ENCODE data around the gene LDHAL6B.
A peak's percentile ranks its signal among the peaks of the same experiment; 100 is the strongest.

The LDHAL6B gene

GRCh38 chr15:59244337-59244736 is 37.7 kb downstream of the LDHAL6B start:
- H3K4me3 ChIP-seq (ENCODE audit: low read depth, low read length), result no peak overlapping the region
- no peak for DNase-seq (ENCODE audit: low read depth, low spot score)
- in situ Hi-C loops (cut with HindIII; ENCODE audit: low sequenced_read_pairs), result no loop called here
- TF ChIP-seq CTCF (IDR thresholded peaks at IDR 0.05; ENCODE audit: low read depth, low read length), result no peak

- DNase-seq (ENCODE audit: low read depth, low spot score), result no peak
- TF ChIP-seq CTCF (IDR thresholded peaks at IDR 0.05; ENCODE audit: low read depth, low read length), result no peak
- in situ Hi-C loops (cut with HindIII; ENCODE audit: low sequenced_read_pairs), result no loop called here
- no peak overlapping the region for H3K4me3 ChIP-seq (ENCODE audit: low read depth, low read length)
Observed at GRCh38 chr15:59245559-59245958, 38.9 kb downstream of the LDHAL6B start.

DNA sequence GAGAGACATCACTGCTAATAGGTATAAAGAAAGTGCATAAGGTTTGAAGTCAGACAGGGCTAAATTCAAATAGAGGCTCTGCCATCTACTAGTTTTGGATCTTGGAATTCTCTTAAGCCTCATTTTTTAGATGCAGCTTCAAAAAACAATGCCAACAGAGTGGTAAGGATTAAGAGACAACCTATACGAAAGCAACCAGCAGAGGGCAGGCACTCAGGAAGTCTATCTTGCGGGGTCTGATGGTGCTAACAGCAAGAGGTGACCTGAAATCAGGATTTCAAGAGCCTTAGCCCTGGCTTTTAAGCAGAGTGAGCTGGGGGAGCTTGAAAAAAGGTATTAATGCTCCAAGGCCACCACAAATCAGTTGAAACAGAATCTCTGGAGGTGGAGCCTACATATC is 40.7 kb downstream of the LDHAL6B start:
- in situ Hi-C loops (cut with HindIII; ENCODE audit: low sequenced_read_pairs), result no loop called here
- peak; percentile 72 for DNase-seq (ENCODE audit: low read depth, low spot score)

DNA sequence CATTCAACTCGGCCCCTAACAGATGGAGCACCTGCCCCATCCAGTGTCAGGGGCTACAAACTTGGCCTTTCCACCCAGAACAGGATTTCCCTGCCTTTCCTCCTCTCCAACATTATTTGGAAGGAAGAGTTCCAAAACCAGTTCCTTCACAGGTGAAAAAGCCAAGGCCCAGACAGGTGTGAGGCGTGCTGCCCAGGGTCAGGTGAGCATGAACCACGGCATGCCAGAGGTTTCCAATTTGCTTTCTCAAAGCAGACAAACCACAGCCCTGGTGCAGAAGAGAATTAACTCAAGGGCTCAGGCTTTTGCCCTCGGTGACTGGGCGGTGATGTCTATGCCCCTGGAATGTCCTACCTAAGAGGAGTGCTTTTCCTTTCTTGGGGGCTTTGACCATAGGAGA is 43.2 kb downstream of the LDHAL6B start:
- no peak for TF ChIP-seq CTCF (IDR thresholded peaks at IDR 0.05; ENCODE audit: low read depth, low read length)
- no peak overlapping the region for H3K4me3 ChIP-seq (ENCODE audit: low read depth, low read length)
- in situ Hi-C loops (cut with HindIII; ENCODE audit: low sequenced_read_pairs), result no loop called here
- DNase-seq (ENCODE audit: low read depth, low spot score), result no peak

More for the DNA sequence above, 40.7 kb downstream of the LDHAL6B start:
- peak; percentile 67 for TF ChIP-seq CTCF (IDR thresholded peaks at IDR 0.05; ENCODE audit: low read depth, low read length)
- no peak overlapping the region for H3K4me3 ChIP-seq (ENCODE audit: low read depth, low read length)

- in situ Hi-C loops (cut with HindIII; ENCODE audit: low sequenced_read_pairs), result no loop called here
- TF ChIP-seq CTCF (IDR thresholded peaks at IDR 0.05; ENCODE audit: low read depth, low read length), result no peak
- DNase-seq (ENCODE audit: low read depth, low spot score), result no peak
- no peak overlapping the region for H3K4me3 ChIP-seq (ENCODE audit: low read depth, low read length)
Observed at GRCh38 chr15:59250249-59250648, 43.6 kb downstream of the LDHAL6B start.

DNA sequence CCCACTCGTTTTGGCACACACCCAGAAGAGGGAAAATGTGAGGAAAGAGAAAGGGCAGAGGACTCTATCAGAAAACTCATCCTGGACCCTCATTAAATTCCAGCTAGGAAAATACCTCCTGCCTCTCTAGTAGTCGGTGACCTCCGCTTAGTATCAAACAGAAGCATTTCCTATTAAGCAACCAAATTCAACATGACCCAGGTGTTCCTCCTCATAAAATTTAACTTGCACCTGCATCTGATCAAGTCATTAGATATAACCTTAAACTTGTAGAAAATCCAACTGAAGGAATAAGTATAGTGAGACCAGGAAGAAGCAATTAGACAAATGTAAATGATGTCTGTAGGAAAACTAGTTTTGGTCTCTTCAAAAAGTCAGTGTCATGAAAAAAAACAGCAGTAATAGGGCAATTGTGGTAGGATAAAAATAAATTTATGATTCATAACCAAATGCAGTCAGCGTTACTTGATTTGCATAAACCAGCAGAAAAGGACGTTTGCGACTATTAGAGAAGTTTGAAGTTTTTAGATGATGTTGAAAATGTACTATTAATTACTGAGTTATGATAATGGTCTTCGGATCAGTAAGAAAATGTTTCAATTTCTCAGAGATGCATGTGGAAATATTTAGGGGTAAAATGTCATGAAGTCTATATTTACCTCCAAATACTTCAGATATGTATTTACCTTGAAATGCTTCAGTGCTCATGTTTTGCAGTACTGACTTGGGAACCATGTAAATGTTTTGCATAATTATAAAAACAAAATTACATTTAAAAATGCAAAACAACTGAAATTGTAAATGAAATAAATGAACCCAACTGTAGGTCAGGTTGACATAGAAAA is 44.6 kb downstream of the LDHAL6B start:
- H3K4me3 ChIP-seq (ENCODE audit: low read depth, low read length), result no peak overlapping the region
- in situ Hi-C loops (cut with HindIII; ENCODE audit: low sequenced_read_pairs), result no loop called here
- DNase-seq (ENCODE audit: low read depth, low spot score), result no peak
- no peak for TF ChIP-seq CTCF (IDR thresholded peaks at IDR 0.05; ENCODE audit: low read depth, low read length)

Measured in astrocyte of the spinal cord (primary cell).